Keratinocyte (primary cell): ENCODE data around the gene FLNC.

ENCODE experiments used
- EZH2 ChIP-seq: IDR thresholded peaks from one replicate; pipeline ENCODE4 v1.6.1; 2012; ENCODE audit warnings: inconsistent platforms, mild to moderate bottlenecking, low read length, moderate library complexity
- TF ChIP-seq, protein P1 (sequence below), 3 experiments: IDR thresholded peaks in 1 of 3; conservative IDR thresholded peaks in 1 of 3; optimal IDR thresholded peaks in 1 of 3; 2 replicates in 2 of 3; 3 replicates in 1 of 3; pipeline versions ENCODE3 to v1.5.1; 2011; ENCODE audit warnings: low read length in 3 of 3, mild to moderate bottlenecking in 3 of 3, moderate library complexity in 2 of 3, control low read depth in 1 of 3, inconsistent platforms in 1 of 3; ENCODE audit not compliant: insufficient read depth in 2 of 3; ENCODE audit errors: extremely low read depth in 1 of 3

DNA sequence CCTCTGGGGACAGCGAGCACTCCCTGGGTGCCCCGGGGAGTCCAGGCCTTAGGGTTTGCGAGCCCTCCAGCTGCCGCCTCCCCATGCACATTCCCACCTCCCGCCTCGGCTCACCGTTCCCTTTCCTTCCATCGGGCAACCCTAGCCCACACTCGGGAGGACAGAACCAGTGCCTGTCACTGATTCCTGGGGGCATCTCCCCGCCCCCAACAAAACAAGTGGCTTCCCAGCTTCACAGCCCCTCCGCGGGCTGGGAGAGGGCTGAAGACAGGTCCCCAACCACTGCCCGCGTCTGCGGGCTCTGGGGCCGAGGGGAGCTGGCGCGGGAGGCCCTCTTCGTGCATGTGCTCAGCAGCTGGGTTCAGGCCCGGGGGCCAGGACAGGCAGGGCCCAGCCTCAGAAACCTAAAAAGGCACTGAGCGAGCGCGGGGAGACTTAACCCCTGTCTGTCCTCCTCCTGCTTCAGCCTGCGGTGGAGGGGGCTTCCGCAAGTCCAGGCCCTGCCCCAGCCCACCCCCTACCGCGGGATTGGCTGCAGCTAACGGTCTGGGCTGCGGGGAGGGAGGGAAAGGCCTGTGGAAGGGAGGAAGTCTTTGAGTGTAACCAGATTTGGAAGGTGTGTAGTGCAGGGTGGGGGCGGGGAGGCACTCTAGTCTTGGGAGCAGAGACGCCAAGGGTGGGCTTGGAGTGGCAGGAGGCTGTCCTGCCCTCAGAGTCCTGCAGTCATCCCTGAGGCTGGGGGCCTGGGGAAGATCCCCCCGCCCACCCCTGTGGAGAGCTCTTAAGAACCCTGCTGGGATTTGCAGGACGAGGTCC is 1.2 kb downstream of the FLNC start:
- TF ChIP-seq, protein P1, sequence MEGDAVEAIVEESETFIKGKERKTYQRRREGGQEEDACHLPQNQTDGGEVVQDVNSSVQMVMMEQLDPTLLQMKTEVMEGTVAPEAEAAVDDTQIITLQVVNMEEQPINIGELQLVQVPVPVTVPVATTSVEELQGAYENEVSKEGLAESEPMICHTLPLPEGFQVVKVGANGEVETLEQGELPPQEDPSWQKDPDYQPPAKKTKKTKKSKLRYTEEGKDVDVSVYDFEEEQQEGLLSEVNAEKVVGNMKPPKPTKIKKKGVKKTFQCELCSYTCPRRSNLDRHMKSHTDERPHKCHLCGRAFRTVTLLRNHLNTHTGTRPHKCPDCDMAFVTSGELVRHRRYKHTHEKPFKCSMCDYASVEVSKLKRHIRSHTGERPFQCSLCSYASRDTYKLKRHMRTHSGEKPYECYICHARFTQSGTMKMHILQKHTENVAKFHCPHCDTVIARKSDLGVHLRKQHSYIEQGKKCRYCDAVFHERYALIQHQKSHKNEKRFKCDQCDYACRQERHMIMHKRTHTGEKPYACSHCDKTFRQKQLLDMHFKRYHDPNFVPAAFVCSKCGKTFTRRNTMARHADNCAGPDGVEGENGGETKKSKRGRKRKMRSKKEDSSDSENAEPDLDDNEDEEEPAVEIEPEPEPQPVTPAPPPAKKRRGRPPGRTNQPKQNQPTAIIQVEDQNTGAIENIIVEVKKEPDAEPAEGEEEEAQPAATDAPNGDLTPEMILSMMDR (optimal IDR thresholded peaks at IDR 0.05 in 1 of 3, IDR thresholded peaks at IDR 0.05 in 1 of 3, conservative IDR thresholded peaks at IDR 0.05 in 1 of 3; ENCODE audit: extremely low read depth in 1 of 3, insufficient read depth in 2 of 3, low read length in 3 of 3), result no peak
- TF ChIP-seq EZH2, result no peak
